Stimulated activated naive CD8-positive, alpha-beta T cell treated with anti-CD3 and anti-CD28 coated beads, Interleukin-15, Interleukin-2, amounts not matched to agents 100 U/mL and 50 U/mL, for 24 hours (primary cell): ENCODE results near the gene CPEB2.

Experiments
- ATAC-seq: fragments of 150-1000 bp; cut with Tn5 transposase; one replicate; pipeline ENCODE4 v1.10.0; 2021
- DNase-seq: peaks from one replicate; pipeline ENCODE4 v3.0.0; 2021

CPEB2 gene

DNA sequence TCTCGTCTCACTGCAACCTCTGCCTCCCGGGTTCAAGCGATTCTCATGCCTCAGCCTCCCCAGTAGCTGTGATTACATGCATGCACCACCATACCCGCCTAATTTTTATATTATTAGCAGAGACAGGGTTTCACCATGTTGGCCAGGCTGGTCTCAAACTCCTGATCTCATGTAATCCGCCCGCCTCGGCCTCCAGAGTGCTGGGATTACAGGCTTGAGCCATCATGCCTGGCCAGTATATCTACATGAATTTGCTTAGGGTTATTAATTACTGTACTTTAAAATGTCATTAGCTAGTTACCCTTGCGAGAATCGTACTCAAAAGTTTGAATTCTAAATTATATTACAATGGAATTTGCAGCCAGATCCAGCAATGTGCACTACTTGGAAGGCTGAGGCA lies 8.9 kb downstream of the CPEB2 start:
- no peak for ATAC-seq

DNA sequence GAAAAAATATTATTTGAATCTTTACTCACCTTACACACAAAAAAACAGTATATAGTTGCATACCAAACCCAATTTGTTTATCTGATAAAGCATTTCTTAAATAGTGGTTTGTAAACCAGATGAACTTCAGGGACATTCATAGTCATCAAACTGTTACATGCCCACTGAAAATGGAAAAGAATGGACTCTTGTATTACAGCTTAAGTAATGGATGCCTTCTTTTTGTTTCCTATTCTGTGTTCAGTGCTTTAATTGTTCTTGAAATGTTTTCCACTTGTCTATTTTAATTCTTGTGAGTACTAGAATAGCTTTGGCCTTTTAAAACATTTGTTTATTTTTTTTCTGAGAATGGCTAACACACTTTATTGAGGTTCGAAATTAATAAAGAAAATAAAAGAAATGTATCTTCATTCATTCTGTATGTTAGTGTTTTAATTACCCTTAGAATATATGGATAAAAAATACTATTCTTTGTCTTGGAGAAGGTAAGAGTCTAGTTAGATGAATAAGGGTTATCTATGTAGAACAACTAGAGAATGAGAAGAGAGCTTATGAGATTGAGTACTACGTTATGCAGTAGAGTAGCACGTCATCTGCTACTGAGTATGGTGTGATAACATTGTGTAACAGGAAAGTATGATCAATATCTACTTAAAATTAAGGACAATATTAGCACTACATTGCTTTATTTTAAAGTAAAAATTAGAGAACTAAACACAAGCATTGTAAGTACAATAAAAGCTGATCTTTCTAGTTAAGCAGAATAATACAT lies 9.9 kb downstream of the CPEB2 start:
- DNase-seq (no peak), ATAC-seq (no peak)

More for the DNA sequence above, 8.9 kb downstream of the CPEB2 start:
- DNase-seq: no peak

DNA sequence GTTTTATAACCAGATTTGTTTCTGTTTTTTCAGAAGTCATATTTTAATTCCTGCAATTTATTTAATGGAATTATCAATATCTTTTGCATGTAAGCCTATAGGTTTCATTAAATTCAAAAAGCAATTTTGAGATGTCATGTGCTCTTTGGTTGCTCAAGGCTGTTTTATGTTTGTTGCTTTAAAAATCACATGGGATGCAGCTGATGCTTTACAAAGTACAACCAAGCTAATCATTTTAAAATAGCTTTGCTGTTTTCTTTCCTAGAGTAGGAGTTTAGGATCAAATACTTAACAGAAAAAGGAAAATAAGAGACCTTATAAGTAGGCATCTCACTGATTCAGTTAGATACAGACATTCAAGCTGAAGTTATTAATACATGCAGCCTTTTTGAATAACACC lies 11.3 kb downstream of the CPEB2 start:
- DNase-seq: no peak
- no peak for ATAC-seq

DNA sequence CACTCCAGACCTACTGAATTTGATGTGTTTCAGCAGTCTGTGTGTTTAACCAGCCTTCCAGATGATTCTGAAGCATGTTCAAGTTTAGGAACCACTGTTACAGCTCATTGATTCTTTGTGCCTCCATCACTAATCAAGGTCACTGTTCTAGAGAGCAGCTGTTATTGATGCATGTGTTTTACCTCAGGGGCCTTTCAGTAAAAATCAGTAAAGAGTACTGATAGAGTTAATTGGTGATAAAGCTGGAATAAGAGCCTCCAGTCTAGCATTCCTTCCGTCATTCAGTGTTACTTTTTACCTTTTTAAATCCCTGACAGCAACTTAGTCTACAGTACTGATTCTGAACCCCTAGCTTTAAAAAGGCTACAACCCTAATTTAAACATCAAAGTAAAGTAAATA lies 12.9 kb downstream of the CPEB2 start:
- DNase-seq: no peak
- no peak for ATAC-seq

DNA sequence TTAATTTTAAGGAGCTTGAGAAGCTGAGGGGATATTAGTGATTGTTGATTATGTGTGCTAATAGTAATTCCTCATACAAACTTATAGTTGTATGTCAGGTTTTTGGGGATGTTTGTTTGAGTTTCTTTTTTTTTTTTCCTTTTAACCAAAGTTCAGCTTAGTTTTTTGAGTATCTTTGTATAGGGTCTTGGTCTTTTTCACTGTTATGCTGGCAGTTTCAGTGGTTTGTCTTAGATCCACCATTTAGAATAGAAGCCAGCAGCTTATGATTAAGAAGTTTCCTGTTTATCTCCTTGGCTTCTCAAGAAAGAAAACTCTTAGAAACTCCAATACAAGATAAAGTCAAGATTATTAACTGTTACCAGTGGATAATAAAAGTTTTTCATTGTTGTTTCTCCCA lies 16.1 kb downstream of the CPEB2 start:
- DNase-seq (no peak), ATAC-seq (peak; percentile 36)

DNA sequence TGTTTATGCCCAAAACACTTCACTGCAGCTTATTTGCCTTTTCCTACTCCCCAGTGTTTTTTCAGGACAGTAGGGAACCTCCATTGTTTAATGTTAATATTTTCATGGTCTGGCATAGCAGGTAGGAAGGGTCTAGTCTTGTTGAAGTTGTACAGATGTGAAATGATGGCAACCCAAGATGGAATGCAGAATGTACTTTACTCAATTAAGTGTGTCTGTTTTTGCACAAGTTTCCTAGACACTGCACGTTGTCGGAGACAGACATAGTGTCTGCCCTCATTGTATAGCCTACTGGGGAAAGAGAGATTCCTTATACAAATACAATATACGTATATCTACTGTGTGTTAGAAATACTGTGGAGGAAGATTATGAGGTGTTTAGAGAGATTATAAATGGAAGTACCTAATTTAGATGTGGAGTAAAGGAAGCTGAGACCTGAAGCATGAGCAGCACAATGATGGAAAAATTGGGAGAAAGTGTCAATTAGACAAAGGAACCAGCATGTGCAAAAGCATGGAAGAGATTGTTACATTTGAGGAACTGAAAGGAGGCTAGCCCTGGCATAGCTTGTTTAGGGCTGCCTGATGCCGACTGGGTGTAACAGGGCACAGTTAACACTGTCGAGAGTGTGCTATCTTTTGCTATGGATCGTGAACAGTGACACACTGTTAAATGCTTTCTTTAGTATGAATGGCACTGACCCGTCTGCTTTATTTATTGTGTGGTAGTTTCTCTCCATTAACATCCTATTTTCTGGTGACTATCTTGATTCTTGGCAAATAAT lies 18.4 kb downstream of the CPEB2 start:
- DNase-seq (no peak), ATAC-seq (no peak)

DNA sequence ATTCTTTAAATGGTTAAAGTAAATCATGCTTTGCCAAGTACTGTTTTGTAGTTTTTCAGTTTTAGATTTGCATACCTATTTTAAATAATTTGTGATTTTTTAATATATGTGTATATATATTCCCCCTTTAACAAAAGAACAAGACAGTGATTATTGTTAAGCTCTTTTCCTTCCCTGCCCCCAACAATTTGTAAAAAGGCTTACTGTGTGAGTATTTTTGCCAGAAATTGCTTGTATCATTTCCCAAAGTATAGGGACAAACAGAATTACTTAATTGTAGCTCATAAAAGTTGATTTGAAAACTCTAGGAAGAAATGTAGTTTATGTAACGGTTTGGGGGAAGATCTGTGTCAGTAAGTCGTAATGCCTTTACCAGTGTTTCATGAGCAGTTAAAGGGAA lies 19.0 kb downstream of the CPEB2 start:
- ATAC-seq (no peak), DNase-seq (no peak)

DNA sequence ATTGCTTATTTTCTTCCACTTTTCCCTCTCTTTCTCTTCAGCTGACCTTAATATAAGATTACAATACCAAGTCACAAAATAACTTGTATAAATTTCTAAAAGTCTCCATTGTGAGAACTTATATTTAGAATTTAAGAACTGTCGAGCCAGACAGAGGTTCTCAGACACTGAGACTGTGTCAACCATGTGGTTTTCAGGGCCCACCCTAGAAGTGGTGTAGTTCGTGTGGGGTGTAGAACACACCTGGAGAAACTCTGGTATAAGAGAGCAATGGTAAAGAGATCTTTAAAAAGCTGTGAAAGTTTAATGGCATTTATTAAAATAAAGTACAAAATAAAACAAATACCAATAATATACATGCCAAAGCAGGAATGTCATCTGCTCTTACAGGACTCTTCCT lies 19.7 kb downstream of the CPEB2 start:
- no peak for ATAC-seq
- no peak for DNase-seq

DNA sequence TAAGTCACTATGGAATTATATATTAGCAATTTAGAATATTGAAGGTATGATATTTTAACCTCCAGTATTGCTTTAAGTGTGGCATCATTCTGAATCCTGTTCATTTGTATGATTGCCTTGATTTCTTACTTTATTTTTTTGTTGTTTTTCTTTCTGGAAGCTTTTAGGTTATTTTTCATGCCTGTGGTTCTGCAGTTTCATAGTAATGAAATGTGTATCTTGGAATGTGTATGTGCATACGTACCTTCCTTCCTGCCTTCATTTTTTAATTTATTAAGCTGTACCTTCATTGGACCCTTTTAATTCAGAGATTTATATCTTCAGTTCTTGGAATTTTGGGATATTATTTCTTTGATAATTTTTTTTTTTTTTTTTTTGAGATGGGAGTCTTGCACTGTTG lies 22.1 kb downstream of the CPEB2 start:
- DNase-seq (no peak), ATAC-seq (no peak)

DNA sequence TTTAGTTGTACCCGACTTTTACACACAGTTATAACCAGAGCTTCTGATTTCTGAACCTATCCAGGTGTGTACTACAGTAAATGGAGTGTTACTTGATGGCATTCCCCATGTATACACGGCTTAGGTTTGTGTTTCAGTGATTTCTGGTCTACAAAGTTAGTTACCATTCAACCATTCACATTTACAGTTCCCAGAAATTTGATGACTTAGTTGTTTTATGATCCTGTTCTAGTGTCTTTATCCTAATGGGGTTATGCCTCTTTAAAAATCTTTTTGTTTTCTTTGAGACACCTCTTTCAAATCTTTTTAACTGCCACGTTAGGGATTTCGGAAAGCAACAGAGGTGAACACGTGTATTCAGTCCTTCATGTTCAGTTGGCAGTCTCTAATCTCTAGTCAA lies 23.4 kb downstream of the CPEB2 start:
- DNase-seq (no peak), ATAC-seq (no peak)

DNA sequence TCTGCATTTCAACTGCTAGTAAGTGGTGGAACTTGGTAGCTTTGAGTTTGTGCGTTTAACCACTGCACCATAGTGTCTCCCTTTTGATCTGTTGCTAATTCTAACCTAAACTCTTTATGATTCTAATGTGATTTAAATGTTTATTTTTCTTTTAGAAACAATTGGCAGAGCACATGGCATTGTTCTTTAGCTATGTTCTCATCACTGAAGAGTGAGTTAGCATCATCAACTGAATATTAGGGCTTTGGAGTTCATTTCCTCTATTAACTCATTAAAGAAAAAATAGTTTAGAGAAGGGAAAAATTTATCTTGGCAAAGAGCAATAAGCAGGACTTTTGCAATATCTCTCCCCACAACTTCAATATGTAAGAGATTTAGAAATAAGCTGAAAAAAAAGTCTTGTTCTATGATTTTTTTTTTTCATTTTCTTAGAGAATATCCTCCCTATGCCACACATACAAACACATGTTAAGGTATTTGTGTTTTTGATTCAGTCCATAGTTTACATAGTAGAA lies 25.7 kb downstream of the CPEB2 start:
- ATAC-seq (no peak), DNase-seq (no peak)

DNA sequence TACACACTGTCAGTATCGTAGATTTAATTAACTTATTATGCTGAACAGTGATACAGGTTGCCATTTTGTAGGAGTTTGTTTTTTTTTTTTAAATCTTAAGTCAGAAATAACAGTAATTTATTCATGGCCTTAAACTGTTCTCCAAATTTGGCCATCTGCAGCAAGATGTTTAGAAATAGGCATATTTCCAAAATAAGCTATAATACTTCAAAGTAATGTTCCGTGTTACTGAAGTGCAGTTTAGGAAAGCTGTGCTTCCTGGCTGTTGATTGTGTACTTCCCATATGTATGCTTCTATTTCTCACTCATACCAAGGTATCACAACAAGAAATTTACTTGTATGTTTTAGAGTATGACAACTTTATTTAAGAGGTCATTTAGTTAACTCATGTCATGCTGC lies 28.9 kb downstream of the CPEB2 start:
- ATAC-seq (no peak), DNase-seq (no peak)

DNA sequence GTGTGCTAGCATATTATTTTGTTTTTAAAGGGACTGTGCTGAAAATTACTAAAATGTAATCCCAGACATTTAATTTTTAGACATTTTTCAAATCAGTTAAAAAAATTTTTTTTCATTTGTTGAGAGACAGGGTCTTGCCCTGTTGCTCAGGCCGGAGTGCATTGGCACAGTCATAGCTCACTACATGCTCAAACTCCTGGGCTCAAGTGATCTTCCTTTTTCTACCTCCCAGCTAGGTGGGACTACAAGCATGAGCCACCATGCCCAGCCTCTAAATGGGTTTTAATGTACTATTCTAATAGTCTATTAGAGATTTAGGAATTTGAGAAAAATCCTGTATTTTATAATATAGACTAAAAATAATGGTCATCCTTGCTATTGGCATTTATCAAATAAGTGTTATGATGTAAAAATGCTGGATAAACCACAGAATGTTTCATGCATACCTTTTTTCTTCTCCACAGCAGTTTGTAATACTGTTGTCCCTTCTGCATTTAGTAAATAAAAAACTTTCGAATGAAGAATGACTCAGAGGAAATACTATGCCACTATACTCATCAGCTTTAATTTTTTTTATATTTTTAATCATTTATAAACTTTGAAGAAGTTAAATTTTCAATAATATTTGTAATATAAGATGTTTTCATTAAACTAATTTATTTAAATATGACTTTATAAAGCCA lies 29.9 kb downstream of the CPEB2 start:
- DNase-seq (no peak), ATAC-seq (no peak)

DNA sequence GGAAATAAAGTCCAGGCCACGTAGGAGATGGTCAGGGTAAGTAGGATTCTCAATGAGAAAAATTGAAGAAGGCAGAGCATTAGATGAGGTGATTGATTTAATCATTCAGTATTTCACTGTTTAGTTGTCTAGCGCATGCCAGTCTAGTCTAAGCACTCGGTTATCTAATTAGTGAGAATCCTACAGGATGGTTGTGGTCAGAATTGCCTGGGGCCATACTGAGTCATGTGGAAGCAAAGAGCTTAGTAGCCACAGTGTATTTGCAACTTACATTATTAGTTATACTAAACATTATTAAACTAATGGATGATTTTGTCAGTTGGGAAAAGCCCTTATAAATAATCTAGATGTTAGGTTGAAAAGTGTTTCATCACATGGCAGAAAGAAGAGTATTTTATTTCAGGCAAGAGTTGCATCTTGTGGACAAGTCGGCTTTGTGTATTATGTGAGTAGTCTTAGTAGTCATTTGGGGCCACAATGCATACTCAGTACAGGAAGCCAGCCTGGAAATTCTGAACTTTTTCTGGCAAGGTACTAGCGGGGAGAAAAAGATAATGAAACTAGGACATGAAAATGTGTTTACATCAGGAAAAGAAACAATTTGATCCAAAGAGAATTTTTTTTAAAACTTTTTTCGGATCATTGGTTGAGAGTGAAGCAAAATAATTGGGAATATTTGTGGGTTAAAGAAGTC lies 31.9 kb downstream of the CPEB2 start:
- no peak for ATAC-seq
- no peak for DNase-seq

DNA sequence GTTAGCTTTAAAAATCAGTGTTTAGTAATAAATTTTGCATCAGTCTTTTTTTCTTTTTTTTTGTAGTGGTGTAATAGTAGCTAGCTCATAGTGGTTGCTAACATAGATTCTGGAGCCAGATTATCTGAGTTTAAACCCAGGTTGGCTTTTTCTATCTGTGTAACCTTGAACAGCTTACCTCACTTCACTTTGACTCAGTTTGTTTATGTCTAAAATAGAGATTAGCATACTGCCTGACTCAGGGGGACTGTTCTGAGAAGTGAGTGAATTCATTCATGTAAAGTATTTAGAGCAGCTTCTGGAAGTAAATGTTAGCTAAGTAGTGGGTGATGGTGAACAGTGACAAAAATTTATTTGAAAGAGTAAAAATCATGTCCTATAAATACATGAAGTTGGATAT lies 32.9 kb downstream of the CPEB2 start:
- ATAC-seq: peak; percentile 65
- DNase-seq: no peak

DNA sequence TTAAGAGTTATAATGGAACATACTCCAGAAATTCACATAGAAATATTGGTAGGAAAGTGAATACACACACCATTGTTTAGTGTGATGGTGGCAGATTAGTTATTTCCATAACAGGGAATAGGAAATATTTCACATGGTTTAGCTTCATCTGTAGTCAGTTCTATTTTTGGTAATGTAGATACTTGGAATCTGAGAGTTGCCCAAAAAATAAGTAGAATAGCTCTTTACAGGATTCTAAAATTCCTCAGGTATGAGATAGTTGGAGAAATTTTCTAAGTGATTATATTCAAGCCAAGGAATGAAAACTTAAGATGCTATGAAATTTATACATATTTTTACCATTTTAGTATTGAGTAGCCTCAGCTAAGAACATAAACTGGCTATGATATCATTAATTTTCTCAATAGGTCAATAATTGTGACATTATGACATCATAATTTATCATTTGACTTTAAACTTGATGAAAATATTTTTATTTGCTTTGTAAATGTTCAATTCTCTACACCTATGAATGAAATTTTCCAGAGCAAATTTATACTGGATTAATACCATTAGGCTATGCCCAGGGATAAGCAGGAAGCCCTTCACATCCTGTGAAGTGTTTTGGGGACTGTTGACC lies 35.8 kb downstream of the CPEB2 start:
- ATAC-seq (no peak), DNase-seq (no peak)

DNA sequence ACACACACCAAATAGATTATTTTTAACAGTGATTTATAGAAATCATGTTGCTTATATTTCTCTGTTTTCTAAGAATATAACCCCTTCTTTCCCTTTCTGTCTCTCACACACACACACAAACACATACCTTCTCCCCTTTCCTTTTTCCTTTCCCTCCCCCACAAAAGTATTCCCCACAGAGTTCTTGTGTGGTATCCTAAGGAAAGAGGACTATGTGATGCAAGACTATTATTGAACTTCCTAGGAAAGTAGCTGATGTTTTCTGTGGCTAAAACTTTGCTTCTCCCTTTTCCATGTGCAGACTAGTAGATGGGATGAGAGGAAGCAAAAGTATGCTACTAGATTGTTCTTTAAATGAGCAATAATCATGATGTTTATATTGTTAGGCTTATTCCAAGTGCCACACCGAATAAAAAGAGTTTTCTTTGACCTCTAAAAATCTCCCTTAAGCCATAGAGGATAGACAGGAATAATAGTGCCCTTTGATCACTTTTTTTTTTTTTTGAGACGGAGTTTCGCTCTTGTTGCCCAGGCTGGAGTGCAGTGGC lies 38.7 kb downstream of the CPEB2 start:
- no peak for ATAC-seq
- DNase-seq: no peak

DNA sequence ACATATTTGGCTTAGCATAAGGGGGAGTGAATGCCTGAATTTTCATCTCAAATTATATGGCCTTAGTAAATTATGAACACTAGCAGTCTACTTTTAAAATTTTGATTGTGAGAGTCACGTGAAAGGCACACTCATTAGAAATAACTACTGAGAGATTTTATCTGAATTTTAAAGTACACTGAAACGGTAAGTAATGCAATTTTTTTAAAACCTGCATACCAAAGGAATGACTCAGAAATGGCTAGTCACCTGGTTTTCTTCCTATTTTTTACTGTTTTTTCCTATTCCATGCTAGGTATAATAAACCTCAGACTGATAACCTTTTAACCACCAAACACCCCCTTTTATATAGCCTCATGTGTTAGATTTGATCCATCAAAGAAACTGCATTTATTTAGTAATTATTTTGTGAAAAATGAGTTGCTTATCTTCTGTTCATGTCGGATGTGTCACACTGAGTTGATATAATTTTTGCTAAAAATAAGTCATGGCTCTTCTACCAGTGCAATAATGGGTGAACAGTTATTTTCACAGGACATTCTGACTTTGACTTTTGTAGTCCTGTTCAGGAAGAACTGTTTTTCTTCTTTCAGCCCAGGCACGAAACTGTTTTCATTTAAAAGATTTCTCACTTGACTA lies 40.4 kb downstream of the CPEB2 start:
- DNase-seq (no peak), ATAC-seq (no peak)

DNA sequence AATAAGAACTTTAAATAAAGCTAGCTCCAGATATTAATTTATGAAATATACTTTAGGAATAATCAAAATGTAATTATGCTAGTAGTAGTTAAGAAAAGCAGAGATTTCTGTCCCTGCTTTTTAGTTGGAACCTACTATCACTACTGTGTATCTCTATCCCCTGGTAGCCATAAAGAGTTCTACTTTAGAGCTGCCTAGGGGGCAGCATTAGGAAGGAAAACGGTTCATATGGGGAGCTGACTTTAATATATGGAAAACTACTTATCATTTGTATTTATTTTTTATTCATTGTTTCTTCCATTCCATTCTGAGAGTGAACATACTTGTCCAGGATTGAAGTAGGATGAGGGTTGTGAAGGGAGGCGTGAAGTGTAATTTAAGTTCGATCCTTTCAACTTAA lies 40.9 kb downstream of the CPEB2 start:
- no peak for ATAC-seq

DNA sequence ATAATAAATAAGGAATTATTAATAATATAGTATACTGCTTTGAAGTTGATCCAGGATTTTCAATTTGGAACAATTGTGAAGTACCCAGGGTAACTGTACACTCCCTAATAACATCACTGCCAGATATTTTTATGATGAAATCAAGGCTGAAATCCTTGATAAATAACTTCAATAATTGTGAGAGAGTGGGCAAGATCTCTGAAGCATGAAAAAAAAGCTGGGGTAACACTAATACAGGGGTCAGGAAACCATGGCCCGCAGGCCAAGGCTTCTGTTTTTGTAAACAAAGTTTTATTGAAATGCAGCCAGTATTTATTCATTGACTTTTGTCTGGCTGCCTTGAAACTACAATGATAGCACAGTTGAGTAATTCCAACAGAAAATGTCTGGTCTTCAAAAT lies 41.6 kb downstream of the CPEB2 start:
- ATAC-seq (no peak), DNase-seq (no peak)

More for the DNA sequence above, 40.9 kb downstream of the CPEB2 start:
- no peak for DNase-seq

DNA sequence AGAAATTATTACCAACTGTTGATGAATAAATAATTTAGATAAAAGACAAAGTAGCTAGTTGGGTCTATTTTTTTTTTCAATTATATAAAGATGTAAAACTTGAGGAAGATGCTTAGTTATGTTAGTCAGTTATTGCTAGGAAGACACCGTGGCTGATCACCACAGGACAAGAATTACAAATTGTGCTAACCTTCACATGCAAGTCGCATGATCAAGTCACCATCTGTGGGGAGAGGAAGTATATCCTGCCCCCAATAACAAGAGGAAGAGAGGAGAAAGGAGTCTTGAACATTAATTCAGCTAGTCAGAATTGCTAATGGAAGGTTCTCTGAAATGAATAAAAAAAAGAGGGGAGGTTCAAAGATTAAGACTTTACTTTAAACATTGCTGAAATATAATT lies 52.3 kb downstream of the CPEB2 start:
- no peak for ATAC-seq
- DNase-seq: no peak
